T-helper 22 cell (primary cell): ENCODE results near the gene NDUFA13.
A peak's percentile ranks its signal among the peaks of the same experiment; 100 is the strongest.

Experiments
- DNase-seq: peaks from one replicate; pipeline ENCODE4 v3.0.0-alpha.2; 2020; ENCODE audit warnings: low read depth

Gene NDUFA13

DNA sequence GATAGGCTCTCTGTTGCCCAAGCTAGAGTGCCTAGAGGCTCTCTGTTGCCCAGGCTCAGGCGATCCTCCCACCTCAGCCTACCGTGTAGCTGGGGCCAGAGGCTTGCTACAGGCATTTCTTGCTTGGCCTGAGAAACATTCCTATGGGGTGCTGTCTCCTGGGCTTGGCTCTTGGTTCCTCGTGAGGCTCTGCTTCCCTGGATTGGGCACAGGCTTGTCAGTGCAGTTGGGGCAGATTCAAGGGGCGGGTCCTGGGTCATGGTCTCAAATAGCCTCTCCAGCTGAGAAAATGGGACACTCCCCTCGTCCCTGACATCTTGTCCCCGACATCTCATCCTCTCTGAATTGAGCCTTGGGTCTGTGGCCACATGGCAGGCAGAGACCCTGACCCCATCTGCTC lies 5.6 kb upstream of the NDUFA13 start:
- DNase-seq, result no peak

DNA sequence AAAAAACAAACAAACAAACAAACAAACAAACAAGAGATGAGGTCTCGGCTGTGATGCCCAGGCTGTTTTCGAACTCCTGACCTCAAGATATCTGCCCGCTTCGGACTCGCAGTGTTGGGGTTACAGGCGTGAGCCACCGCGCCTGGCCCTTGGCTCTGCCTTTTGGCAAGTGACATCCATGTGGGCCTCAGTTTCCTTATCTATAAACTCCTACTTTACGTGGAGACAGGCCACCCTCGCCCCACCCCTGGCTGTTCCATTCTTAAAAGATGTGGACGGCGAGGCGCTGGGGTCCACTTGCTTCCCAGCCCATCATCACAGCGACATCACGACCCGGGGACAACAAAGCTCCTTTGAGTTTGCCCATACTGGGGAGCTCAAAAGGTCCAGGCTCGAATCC lies 2.3 kb upstream of the NDUFA13 start:
- DNase-seq, result no peak

DNA sequence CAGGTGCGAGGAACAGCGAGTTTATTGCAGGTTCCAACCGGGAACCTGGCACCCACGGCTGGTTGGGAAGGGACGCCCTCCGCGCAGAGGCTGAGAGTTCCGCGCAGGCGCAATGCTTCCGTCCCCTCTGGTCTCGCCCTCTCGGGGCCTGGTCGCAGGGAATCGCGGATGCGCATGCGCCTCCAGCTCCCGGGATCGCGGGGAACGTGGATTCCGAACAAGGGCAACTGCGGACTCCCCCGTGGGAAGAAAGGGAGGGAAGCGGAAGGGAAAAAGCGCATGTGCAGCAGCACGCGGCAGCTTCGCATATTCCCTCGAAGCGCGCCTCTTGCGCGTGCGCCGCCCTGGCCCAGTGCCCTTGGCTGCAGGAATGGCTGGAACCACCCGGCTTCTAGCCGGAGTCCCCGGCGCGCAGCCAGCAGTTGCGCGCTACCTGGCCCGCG lies 1.8 kb upstream of the NDUFA13 start:
- no peak for DNase-seq

DNA sequence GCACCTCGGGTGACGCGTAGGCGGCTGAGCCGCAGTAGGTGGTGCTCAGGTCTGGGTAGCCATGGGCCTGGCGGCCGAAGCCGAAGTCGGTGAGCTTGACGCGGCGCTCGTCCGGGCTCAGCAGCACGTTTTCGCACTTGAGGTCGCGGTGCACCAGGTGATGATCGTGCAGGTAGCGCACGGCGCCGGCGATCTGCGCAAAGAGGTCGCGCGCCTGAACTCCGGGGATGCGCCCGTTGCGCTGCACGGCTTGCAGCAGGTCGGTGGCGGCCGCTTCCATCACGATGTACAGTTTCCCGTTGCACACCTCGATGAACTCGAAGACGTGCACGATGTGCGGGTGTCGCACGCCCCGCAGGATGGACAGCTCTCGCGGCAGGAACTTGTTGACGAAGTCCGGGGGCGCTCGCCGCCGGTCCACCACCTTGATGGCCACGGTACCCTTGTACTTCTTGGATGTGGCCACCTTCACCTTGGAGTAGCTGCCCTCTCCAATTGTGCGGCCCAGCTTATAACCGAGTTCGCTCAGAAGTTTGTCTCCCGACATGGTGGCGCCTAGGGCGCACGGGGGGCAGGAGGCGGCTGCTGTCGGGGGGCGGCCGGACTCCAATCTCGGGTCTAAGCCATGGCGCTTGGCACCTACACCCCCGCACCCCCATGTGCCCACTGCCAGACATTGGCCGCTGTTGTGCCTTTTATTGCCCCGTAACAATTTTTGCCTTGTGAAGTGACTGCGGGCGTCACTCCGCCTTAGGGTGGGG lies 964 bp upstream of the NDUFA13 start, which contains the start of gene TSSK6:
Gene TSSK6 (minus strand): TSS at position 668 of the 761 bp plus-strand sequence. CDS start 121 bp downstream, at position 547.
- DNase-seq, result no peak

DNA sequence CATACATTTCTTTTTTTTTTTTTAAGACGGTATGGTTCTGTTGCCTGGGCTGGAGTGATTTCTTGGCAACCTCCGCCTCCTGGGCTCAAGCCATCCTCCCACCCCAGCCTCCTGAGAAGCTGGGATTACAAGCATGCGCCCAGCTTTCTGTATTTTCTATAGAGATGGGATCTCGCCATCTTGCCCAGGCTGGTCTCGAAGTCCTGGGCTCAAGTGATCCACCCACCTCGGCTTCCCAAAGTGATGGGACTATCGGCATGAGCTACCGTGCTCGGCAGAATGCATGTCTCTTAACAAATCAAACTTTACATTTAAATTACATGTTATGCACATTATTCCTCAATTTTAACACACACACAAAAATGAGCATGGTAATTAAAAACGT lies 1.2 kb downstream of the NDUFA13 start:
- DNase-seq, result no peak

DNA sequence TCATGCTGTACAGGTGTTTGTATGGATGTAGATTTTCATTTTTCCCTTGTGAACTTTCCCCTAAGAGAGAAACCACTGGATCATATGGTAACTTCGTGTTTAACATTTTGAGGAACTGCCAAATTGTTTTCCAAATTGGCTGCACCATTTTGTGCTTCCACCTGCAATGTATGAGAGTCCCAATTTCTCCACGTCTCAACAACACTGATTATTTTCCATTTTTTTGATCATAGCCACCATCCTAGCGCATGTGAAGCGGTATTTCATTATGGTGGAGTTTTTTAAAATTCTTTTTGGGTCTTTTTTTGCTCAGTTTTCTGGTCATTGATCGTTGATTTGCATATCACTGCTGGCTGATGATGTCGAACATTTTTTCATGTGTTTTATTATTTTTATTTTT lies 5.0 kb downstream of the NDUFA13 start:
- DNase-seq, result no peak

DNA sequence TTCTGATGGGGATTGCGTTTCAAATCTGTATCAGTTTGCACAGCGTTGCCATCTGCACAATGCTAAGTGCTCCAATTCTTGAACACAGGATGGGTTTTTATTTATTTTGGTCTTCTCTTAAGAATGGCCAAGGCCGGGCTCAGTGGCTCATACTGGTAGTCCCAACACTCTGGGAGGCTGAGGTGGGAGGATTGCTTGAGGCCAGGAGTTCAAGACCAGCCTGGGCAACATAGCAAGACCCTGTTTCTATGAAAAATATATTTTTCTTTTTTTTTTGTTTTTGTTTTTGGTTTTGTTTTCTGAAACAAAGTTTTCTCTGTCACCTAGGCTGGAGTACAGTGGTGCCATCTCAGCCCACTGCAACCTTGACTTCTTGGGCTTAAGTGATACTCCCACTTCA lies 7.2 kb downstream of the NDUFA13 start:
- DNase-seq, result no peak

DNA sequence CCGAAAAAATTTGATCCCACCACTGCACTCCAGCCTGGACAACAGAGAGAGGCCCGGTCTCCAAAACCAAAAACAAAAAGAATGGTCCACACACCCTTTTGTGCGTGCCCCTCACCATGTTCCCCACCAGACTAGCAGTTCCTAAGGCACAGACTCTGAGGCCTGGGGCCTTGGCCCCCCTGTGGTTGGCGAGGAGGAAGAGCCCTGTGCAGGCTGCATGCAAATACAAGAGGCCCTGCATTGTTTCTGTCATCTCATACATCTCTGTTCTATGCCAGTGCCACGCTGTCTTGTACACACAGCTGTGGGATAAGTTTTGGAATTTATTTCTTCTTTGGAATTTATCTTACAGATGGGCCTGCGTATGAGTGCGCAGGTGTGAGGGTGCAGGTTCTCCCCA lies 8.0 kb downstream of the NDUFA13 start:
- DNase-seq, result no peak

DNA sequence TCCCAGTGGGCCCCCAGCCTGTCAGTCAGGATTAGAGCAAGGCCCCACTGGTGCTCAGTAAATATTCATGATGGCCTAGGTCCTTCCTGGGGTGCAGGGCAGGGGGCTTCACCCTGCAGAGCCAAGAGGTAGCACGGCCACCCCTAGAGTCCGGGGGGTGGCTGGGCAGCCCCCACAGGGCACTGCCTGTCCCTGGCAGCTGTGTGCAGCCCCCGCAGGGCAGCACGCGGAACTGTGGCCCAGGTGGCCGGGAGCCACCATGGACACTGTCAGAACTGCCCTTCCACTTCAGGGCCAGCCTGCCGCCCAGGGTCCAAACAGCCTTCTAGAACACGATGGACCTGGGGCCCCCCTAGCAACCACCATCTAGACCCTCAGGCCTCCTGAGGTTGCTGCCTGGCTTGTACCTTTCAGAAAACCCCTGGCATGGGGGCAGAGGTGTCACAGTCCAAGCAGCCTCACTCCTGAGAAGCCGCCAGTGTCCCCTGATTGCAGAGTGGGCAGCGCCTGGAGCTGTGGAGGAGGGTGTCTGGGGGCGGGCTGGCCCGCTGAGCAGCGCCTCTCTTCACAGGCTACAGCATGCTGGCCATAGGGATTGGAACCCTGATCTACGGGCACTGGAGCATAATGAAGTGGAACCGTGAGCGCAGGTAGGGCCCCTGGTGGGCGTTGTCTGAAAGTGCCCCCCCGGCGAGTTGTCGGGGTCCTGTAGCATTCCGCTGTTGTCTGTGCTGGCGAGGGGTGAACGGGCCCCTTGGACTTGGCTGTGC lies 9.8 kb downstream of the NDUFA13 start:
- no peak for DNase-seq

DNA sequence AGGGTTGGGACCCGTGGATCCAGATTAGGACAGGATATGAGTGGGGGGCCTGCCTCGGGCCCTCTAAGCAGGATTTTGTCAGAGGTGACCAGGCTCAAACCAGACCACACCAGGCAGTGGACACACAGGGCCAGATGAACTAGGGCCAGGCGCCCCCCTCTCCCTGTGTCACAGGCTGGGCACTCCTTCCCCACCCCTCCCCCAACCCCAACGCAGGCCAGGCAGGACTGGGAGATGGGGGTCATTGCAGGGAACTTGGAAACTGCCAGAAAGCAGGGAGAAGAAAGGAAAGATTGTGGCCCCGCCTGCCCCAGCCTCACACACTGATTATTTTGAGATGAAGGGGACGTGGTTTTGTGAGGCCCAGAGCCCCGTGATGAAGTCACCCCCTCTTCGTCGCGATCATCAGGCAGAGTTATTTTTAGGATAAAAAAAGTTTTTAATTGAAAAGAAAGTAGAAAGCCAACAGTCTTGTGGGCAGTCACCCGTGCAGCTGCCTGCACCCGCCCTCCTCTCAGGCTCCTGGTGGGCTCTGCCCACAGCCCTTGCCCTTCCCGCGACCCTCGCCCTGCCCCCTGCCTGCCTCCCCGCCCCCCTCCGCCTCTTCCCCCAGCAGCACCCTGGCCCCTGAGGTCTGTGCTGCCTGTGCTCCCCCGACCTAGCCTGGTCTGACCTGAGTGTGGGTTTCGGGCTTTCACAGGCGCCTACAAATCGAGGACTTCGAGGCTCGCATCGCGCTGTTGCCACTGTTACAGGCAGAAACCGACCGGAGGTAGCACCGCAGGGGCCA lies 10.8 kb downstream of the NDUFA13 start:
- DNase-seq, result no peak

DNA sequence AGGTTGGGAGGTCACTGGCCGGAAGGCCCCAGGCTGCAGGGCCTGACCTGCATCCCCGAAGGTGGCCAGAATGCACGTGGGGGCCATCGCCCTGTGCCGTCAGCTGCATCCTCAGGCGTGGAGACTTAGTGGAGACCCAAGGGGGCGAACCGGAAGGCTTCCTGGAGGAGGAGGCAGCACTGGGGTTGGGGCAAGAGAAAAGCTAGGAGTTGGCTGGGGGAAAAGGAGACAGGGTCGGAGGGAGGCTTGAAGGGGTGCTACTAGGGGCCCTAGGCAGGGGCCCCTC lies 11.3 kb downstream of the NDUFA13 start:
- no peak for DNase-seq

DNA sequence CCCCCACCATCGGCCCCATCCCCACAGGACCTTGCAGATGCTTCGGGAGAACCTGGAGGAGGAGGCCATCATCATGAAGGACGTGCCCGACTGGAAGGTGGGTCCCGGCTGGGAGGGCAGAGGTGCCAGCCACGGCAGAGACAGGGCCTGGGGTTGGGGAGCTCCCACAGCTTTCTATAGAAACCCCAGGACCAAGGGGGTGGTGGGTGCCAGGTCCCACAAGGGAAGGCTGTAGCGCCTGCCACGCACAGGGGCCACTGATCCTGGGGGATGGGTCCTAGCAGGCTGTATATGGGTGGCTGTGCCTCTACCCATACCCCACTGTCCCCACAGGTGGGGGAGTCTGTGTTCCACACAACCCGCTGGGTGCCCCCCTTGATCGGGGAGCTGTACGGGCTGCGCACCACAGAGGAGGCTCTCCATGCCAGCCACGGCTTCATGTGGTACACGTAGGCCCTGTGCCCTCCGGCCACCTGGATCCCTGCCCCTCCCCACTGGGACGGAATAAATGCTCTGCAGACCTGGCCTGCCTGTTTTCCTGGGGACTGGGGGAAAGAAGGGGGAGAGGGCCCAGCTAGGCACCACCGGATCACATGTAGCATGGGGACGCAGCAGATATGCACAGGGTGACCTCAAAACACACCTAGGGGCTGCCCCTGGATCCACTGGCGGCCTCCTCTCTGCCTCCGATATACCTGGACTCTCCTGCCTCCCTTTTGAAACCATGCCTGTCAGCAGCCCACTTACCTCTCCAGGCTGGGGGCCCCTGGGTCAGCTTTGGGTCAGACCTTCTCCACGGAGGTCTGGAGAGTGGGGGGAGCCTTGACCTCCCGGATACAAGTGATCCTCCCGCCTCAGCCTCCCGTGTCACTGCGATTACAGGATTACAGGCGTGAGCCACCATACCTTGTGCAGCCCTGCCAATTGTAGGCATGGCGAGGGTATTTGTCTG lies 11.9 kb downstream of the NDUFA13 start:
- DNase-seq, result no peak

DNA sequence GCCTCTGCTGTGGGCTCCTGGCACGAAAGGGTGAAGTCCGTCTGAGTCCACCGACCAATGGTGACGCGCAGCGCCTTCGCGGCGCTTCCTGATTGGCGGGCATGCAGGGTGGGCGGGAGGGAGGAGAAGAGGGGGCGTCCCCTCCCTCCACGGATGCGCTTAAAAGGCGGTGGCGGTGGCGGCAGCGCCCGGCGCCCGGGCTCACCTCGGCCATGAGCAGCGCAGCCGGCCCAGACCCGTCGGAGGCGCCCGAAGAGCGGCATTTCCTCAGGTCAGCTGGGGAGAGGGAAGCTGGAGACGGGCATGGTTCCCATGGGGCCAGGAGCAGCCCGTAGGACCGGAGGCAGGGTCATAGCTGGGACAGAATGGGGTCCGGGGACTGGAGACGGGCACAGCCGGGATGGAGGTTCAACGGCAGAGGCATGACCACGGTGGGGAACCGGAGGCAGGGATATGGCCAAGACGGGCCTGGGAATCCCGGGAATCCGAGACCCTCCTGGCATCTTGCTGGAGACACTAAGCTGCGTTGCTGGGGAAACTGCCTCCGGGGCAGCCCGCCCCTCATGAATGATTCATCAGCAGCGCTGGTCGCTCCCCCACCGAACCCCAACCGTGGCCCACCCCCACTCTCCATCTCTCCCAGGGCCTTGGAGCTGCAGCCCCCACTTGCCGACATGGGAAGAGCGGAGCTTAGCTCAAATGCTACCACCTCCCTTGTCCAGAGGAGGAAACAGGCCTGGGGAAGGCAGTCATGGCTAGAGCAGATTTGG lies 12.9 kb downstream of the NDUFA13 start, which contains the start of gene YJEFN3:
Gene YJEFN3 (plus strand): TSS at position 191 of the 770 bp plus-strand sequence. CDS start 22 bp downstream, at position 213.
- no peak for DNase-seq

DNA sequence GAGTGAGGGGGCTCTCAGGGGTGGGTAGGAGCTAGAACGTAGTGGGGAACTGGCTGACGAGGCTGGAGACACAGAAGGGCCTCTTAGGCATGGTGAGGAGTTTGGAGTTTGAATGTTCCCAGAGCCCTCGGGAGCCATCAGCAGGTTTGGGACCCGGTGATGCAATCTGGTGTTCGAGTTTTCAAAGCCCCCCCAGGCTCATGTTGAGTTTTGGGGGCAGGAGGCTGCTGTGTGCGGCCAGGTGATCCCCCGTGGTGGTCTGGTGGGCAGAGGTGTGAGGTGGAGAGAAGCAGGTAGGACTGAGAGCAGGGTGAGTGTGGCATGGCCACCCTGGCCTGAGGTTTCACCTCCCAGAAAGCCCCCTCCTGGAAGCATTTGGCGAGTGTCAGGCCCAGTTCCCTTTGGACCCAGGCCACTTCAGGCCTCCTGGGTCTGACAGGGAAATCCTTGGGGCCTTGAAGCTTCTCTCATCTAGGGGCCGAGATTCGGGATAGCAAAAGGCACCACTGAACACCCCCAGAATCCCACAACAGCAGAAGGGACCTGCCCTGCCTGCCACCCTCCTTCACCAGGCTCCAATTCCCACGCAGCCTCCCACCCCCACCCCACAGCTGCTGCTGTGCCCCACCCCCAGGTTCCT lies 13.9 kb downstream of the NDUFA13 start:
- no peak for DNase-seq

DNA sequence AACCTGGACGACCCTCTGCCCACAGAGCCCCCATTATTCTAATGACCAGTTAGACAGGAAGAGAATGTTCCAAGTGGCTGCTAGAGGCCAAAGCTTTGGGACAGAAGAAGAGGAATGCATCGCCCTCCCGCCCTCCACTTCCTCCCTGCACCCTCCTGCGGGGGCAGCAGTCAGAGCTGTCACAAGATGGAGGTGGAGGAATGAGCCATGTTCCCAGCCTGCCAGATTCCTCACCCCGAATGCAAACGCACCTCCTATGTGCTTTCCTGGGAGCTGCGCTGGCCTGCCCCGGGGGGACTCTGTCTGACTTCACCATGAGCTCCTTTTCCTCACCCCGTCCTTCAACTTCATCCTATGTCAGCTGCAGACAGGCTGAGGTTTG lies 14.4 kb downstream of the NDUFA13 start:
- DNase-seq, result no peak

DNA sequence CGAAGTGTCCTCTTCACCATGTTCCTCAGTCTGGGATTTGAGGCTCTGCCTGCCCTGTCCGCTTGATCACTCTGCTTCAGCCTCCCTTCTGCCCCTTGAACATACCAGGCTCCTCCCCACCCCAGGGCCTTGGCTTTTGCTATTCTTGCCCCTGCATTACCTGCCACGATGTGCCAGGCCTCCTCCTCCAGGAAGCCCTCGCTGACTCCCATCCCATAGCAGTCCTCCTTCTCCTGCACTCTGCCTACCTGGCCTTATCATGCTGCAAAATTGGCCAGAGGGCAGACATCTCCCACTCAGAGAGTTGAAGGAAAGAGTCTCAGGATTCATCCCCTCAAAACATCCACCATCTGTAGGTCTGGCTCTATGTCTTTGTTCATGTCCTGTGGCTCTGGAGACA lies 14.9 kb downstream of the NDUFA13 start:
- no peak for DNase-seq

DNA sequence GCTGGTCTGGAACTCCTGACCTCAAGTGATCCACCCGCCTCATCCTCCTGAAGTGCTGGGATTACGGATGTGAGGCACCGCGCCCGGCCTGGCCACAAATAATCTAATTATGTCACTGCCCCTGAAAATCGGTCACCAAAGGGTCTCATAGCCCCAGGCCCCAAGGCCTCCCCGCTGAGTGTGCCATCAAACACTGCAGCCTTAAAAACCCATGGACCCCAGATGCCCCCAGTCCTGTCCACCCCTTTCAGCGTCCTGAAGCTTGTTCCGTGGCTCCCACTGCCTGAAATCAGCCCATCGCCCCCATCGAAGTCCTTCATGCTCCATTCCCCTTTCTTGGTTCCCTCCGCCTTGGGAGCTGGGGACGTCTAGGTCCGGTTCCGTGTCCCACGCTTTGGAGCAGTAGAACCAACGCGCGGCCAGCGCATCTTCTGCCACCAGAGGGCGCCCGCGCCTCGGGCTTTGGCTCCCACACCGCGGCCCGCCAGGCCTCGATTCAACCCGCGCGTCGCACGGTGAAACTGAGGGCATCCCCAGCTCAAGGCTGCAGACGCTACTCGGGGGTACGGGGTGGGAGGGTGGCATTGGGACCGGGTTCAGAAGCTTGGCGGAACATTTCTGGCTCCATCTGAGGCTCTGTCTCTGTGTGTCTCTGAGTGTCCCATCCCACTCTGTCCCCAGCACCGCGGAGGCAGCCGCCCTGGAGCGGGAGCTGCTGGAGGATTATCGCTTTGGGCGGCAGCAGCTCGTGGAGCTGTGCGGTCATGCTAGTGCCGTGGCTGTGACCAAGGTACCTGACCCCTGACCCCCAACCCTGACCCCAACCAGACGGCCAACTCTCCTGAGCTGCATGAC lies 16.2 kb downstream of the NDUFA13 start:
- DNase-seq, result peak; percentile 55

DNA sequence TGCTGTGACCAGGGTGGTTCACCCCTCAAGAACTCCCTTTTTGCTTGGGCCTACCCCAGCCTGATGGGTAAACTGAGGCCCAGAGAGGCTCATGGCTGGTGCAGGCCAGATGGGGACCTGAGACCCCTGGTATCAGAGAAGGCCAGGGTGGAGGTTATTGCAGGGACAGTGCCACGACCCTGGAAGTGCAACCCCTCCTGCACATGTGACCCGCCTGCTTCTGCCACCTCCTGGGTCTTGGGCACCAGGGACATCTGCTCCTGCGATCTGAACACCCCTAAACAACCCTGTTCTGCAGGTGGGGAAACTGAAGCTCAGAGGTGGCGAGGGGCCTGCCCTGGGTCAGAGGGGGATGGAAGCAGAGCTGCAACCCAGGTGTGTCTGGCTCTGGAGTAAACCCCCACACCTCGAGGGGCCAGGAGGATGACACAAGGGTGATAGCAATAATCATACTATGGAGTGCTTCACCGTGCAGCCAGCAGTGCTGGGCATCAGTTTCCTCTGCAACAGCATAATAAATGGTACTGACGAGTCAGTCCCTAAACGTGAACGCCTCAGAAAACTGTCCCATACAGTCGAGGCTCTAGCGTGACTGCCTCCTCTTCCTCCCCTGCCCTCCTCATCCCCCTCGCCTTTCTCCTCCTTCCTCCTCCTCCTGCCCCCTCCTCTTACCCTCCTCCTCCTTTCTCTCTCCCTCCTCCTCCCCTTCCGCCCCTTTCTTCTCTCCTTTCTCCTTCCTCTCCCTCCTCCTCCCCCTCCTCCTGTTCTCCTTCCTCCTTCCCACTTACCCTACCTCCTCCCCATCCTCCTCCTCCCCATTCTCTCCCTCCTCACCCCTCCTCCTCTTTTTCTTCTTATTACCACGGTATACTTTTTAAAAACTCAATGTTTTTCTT lies 17.0 kb downstream of the NDUFA13 start:
- DNase-seq, result no peak
